ENCODE results near the gene PHKB.
A peak's percentile ranks its signal among the peaks of the same experiment; 100 is the strongest.

The PHKB gene

DNA sequence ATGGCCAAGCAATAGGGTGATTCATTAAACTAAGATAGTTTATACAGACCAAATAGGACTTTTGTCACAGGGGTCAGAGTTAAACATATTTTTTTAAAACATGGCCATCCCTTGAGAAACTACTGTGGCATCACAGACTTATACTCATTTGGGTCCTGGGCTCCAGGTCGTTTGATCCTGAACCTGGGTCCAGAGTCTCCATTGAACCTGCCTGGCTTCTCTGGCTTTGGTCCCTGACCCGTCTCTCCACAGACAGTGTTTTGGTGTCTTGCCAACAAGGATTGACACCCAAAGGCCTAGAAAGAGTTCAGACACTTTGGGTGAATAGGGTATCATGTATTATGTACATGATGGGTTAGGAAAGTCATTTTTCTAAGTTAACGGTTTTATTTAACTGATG is 236.7 kb downstream of the PHKB start:
- no peak for DNase-seq

DNA sequence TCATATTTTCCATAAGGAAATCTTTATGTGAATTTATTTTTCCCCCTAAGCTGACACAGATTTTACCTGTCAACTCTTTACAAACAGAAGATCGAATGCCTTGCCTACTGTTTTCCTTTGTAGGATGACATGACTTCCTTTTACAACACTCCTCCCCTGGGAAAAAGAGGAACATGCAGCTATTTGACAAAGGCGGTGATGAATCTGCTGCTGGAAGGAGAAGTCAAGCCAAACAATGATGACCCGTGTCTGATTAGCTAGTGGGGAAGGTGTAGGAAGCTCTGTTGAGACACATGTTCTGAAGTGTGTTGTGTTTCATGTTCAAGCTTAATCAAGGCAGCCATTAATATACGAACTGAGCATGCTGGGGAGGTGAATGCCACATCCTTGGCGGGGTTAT is 238.0 kb downstream of the PHKB start:
- no peak for DNase-seq

DNA sequence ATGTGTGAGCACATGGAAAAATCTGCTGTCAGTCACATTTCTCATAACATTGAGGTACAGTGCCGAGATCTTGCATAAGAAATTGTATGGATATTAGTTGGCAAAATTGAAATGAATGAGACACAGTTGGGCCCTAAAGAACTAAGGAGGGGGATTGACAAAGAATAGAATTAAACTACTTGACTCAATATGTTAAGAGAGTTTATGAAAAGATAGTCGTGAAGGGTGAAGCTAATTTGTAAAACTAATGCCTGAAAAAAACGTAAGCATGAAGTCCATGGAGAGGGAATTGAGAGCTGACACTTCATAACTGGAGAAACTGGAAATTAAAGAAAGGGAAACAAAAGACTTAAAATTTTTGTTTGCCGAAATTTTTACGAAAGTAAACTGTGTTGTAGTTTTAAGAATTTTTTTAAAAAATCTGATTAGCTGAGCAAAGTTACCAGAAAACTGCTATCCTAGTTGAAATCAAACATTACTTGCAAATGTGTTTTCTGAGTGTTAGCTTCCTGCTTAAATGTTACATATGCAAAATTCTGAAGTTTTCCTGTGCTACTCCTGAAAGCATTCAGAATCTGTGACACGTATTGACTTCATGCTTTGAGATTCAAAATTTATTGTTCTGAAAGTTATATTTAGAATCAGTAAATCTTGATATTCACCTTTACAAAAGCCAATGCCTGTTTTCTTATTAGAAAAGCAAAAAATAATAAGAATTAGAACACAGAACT is 239.9 kb downstream of the PHKB start:
- no peak for DNase-seq

DNA sequence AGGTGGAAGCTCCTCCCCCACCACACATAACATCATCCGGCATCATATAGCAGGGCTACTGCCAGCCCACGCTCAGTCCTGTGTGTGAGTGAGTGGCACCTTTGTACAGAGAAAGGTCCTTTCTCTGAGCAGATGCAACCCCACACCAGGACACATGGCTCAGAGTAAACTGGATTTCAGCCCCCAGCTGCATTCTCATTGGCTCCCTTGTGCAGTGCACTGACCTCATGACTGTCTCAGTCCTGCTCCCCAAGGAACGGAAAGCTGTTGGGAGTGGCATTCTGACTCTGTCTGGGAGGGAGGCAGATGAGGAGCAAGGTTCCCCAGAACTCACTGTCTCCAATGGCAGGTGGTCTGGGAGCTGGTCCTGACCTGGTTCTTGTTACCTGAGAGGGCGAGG is 244.1 kb downstream of the PHKB start:
- DNase-seq: no peak

DNA sequence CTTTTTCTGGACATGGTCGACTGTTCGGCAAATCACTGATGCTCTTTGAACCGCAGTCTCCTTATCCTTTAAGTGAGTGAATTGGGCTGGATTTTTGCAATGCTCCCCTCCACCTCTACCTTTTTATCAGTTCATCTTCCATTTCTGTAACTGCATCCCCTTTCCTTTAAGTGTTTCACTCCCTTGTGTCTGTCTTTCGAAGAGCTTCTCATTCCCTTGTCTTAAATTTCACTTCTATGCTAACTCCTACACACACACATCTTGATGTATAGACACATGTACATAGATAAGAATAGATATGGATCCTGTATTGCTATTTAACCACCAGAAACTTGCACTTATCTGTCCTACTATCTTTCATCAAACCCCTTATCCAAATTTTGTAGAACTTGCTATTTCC is 250.7 kb downstream of the PHKB start:
- no peak for DNase-seq

DNA sequence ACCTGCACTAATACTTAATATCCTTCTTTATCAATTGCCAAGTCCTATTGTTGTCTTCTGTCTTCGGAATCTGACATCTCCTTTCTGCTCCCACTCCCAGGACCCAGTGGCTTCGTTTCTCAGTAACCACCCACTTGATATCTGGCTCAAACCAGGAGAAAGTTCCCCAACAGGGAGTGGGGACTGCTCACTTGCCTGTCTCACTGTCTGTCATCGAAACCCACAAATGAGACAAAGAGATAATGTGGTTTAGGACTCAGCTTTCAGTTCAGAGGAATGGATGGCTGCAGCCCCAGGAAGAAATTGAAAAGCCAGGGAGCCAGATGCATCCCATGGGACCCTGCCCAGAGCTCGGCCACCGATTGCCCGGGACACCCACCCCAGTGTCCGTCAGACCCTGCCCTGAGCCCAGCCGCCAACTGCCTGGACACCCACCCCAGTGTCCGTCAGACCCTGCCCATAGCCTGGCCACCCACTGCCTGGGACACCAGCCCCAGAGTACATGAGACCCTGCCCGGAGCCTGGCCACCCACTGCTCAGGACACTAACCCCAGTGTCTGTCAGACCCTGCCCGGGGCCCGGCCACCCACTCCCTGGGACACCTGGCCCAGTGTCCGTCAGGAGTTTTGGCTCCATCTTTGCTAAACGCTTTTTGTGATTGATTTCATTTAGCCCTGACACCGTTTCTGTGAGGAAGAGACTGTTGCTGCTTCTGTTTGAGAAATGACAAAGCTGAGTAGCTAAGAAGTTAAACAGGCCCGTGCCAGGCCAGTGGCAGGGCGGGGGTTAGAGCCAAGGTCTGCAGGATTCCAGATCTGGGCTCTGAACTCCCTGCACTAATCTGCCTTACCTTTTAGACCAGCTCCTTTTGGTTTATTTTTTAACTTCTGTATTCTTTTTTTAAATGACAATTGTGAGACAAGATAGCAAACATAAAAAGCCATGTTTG is 251.4 kb downstream of the PHKB start:
- peak; percentile 5 for DNase-seq

DNA sequence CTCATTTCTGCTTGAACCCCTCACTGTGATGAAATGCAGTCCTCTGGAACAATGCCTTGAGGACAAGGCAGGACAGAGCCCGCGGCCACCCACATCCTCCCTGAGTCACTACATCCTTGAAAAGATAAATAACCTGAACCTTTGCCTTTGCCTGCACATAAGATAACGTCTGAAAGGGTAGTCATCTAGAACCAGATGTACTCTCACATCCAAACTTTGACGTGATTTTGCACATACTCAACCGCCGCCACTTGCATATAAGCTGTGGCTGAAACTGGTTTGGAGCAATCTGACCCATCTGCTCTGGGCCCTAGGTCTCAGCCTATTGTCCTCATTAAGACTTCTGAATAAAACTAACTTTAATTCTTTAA is 252.1 kb downstream of the PHKB start:
- peak; percentile 40 for DNase-seq

DNA sequence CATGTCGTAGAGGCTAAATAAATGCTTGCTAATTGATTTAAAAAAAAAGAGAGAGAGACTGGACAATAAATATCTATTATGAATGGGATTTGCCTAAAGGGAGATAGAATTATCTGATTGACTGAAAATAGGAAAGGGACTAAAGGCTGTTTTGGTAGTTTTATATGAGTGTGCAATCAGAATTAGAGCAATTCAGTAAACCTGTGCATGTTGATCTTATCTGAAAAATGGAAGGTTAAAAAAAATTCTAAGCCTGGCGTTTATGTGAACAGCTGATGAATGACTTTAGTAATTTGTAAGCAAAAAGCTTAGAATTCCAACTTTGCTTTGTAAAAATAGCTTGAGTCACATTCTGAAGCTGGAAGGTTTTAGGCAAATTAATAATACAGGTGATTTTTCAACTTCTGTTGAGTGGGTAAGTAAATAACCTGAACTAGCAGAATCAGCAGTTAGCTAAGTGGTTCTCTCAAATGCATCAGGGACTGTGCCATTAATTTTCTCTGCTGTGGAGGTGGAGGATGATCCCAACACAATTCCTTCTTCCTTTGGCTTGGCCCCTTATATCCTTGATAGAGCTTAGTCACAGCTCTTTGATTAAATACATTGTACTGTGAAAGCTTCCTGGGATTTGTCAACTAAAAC is 254.4 kb downstream of the PHKB start:
- DNase-seq: no peak

DNA sequence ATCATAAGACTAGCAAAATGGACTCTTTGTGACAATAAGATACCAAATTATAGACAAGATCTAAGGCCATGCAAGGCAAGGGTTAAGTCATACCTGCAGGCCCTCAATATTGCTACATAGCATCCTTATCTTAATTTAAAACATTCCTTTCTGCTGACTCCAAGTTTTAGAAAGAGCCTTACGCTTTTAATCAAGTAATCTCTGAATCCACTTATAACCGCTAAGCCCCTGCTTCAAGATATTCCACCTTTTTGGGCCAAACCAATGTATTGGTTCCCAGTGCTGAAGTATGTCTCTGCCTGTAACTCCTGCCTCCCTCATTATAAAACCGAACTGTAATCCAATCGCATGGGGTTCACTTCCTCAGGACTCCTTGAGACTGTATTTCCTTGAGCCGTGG is 255.4 kb downstream of the PHKB start:
- no peak for DNase-seq

DNA sequence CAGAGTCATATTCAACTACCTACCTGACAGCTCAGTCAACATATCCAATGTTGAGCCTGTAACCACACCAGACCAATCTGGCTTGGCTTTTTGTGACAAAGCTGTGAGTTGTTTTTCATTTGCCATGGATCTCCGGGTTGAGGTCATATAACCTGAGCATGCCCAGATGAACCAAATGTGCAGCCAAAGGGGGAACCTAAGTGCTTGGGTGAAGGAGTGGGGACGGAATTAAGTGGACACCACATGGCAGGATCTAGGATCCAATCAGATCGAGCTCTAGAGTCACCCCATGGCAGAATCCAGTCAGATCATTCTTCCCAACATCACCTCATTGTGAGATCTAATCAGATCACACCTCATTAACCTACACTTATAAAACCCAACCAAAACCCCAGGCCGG is 258.6 kb downstream of the PHKB start:
- DNase-seq: no peak

DNA sequence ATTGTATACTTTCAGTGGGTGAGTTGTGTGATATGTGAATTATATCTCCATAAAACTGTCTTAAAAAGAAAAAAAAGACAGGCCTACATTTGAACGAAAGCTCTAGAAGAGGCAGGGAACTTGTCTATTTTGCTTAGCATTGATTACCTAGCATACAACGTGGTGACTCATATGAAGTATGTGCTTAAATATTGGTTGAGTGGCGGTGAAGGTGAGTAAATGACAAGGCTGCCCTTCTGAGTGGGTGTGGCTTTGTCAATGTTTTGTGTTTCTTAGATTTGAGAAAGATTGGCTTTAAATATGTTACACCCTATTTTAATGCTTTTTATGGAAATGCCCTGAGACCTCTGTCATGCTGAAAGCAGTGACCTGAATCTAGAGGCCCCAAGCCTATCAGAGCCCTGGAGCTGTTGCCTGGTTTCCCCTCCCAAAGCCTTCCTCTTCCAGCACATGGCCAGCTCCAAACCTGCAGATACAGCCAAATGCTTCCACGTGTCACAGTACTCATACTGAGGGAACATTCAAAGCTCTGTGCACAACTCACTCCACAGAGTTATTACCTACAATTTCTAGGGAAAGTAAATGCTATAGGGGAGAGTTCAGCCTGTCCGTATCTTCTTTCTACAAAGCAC is 260.0 kb downstream of the PHKB start:
- DNase-seq: no peak

DNA sequence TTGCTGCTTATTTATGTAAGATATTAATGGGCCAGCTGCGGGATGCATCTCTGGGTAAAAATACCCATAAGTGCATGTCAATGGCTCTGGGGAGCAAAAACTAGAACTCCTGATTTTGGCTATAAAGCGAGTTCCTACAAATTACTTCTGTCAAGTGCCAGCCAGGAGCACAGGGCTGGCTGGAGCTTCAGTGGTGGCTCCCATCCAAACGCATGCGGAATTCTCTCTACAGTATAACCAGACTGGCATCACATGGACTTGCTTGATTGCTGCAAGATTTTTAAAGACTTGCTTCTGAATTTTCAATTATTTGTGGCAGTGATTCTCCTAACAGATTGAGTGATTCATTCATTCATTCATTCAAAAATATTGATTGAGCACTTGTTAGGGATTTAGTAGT is 260.9 kb downstream of the PHKB start:
- no peak for DNase-seq

DNA sequence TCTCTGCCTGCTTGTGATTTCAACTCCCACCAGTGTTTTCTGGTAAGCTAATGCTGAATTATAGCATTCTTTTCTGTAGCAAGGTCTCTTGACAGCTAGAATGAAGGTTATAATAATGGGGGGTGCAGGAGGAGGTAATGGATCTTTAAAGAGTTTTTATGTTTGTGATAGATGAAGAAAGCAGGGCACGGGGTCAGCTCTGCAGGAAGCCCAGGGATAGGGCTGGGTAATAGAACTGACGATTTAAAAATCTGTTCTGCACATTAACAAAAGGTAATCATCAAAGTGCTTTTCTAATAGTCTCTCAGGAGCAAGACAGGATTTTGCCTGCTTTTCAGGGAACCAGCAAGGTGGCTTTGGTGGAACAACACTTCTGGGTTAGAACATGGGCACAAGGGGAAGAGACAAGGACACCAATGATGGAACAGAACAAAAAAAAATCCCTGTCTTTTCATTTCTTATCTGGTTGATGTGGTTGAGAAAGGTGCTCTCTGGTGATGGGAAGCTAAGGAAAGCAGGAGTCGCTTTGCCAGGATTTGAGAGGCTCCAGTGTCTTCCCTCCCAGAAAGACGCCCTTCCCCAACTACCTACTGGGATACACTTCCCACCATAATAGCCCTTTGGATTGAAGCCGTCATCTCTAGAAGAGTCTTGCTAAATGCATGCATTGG is 263.1 kb downstream of the PHKB start:
- DNase-seq: no peak

DNA sequence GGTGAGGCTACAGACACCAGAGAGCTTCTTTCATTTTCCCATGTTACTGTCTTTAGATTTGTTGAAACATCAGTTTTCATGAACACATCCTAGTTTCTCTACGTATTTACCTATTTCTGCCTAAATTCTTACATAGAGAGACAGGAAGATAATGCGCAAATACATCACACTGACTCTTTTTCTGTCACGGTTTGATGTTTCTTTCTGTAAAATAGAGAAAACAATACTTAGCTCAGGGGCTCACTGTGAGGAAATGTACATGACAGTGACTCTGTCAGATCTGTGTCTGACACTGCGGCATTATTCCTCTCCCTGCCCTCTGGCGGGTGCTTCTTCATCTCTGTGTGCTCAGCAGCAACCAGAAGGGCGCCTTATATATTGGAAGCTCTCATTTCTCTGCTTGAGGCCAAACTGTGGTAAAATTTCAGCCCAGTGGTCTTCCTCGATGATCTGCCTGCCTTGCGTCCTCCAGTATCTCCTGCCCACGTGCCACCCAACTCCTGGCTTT is 264.1 kb downstream of the PHKB start:
- DNase-seq: no peak

DNA sequence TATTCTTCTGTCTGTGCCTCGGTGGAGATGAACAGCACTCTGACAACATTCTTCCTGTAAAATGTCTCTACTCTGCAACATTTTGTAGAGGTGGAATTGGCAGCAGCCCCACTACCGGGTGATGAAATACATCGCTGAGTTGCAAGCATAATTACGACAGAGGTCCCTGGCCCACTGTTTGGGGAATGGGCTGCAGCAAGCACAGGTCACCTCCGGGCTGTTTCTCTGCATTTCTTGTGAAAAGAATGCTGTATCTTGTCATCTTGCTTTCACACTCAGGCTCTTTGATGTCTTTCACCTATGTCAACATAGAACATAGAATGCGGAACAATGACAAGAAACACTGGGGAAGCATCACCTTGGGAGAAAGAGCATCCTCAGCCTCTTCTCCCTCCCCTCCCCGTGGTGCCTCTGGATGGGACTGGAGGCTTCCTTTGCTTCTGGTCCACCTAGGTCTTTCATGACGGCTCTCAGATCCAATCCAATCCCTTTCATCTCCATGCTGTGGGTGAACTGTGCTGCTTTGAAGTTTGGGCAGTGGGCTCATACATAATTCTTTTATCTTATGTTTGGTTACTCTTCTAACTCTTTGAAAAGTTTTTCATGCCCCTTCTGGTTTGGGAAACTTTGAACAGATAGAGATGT is 265.0 kb downstream of the PHKB start:
- no peak for DNase-seq

DNA sequence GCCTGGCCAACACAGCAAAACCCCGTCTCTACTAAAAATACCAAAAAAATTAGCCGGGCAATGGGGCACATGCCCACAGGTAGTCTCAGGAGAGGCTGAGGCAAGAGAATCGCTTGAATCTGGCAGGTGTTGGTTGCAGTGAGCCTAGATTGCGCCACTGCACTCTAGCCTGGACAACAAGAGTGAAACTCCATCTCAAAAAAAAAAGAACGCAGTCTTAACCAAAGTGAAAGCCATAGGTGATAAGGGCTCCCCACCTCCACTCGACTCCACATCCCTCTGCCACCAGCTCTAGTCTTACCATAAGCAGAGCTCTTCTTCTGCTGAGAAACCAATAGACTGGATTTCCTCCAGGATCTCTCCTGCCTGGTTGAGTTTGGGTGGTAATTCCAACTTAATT is 266.0 kb downstream of the PHKB start:
- no peak for DNase-seq

DNA sequence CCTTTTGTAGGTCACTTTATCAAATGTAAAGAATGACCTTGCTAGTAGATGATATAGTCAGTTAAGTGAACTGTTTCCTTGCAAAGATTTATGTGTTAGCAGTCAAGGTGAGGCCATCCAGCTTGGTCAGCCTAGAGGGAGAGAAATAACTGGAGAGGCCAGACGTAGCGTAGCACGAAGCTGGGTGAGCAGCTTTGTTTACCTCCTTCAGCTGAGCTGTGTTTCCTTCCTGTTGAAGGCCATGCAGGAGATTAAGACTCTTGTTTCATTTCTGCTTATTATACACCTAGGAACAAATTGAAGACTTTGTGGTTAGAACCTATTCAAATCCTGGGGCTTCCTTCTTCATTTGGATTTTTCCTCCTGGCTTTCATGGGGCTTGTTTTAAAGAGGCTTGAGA is 267.1 kb downstream of the PHKB start:
- no peak for DNase-seq

DNA sequence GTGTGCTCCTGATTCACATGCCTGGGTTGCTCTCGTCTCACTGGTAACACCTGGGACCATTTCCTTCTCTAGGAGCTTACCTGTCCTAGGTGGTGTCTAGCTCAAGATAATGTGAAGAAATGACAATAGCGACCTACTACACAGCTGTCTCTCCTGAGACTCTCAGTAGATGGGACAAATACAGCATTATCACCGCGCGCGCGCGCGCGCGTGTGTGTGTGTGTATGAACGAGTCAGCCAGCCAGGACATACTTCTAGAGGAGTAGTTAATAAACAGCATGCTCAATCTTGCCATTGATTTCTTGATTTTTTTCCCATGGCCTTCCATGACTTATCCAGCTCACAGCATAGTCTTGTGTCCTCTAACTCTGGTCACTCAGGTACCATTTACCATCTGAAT is 268.6 kb downstream of the PHKB start:
- no peak for DNase-seq

DNA sequence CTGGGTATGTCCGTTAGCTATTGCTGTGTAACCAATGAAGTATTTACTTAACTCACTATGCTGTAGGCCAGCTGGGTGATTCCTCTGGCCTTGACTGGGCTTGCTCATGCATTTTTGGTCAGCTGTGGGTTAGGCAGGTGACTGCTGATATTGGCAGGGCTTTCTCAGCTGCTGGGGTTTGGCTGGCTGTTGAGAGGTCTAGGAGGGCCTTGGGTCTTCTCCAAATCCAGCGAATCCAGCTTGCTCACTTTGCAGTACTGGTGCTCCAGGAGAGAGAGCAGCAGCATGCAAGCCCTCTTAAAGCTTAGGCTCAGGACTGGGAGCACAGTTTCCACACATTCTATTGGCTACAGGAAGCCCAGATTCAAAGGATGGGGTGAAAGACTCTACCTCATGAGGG is 270.1 kb downstream of the PHKB start:
- no peak for DNase-seq

DNA sequence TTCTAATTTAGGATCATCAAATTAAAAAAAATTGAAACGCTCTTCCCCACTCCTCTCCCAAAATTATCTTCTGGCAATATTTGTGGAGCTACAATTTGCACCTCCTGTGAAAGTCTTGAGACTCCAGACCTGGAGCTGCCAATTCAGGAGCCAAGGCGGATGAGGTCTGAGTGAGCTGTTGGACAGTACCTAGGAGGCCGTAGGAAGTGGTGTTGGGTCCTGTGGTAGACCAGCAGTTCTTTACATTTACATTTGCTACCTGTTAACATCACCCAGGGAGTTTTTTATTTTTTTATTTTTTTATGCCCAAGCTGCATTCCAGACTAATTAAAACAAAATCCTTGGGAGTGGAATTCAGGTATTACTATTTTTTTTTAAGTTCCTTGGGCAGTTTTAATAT is 271.0 kb downstream of the PHKB start:
- no peak for DNase-seq

DNA sequence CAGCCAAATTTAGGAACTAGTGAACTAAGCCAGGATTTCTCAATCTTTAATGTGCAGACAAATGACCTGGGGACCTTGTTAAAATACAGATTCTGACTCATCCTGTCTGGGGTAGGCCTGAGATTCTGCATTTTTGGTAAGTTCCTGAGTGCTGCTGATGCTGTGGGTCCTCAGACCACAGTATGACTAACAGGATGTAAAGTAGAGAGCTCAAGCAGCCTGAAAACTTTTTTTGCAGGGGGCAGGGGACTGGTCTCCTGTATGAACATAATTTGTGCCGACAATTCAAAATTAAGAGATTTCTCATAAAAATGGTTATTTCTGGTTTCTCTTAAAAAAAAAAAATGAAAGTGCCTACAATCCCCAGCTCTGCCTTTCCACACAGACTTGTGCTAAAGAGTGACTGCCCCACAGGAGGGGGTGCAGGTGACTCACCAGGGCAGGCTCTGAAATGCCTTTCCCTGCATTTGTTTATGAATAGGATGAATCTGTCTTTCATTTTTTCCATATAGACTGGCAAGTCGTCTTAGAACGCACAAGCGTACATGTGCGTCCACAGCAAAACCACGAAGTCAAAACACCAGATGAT is 271.5 kb downstream of the PHKB start:
- no peak for DNase-seq
